ENCODE data around the gene TNNI3K. TPM values are rescaled to one million over a fixed set of nuclear protein-coding genes. Genes with fewer than 3 reads are reported as not detected.

TNNI3K gene
- total RNA-seq, 1 donor from 2014 or later = not detected

- Mint-ChIP-seq H3K27me3 (ENCODE audit: low read depth) (no peaks in the 10 kb centered on the region), H3K4me1 (ENCODE audit: low read depth) (no peaks in the 10 kb centered on the region), H3K4me3 (ENCODE audit: low read depth) (no peak overlapping the region), H3K27ac (no peak overlapping the region), H3K9me3 (no peaks in the 10 kb centered on the region), H3K36me3 (ENCODE audit: low read depth) (no peaks in the 10 kb centered on the region)
- DNase-seq (ENCODE audit: low spot score) = no peak
- intact Hi-C loops (cut with micrococcal nuclease) = no loop called here
Measured at GRCh38 chr1:74367175-74367813, 132.1 kb downstream of the TNNI3K start.

GRCh38 chr1:74368335-74368734, 133.1 kb downstream of the TNNI3K start:
- intact Hi-C loops (cut with micrococcal nuclease) = no loop called here
- DNase-seq (ENCODE audit: low spot score) = no peak
- Mint-ChIP-seq H3K27ac (no peak overlapping the region), H3K4me3 (ENCODE audit: low read depth) (no peak overlapping the region), H3K4me1 (ENCODE audit: low read depth) (no peaks in the 10 kb centered on the region), H3K9me3 (no peaks in the 10 kb centered on the region), H3K36me3 (ENCODE audit: low read depth) (no peaks in the 10 kb centered on the region), H3K27me3 (ENCODE audit: low read depth) (no peaks in the 10 kb centered on the region)

- Mint-ChIP-seq H3K4me3 (ENCODE audit: low read depth) (no peak overlapping the region), H3K27me3 (ENCODE audit: low read depth) (no peaks in the 10 kb centered on the region), H3K36me3 (ENCODE audit: low read depth) (no peaks in the 10 kb centered on the region), H3K4me1 (ENCODE audit: low read depth) (no peaks in the 10 kb centered on the region), H3K9me3 (no peaks in the 10 kb centered on the region), H3K27ac (no peak overlapping the region)
- intact Hi-C loops (cut with micrococcal nuclease) = no loop called here
- no peak for DNase-seq (ENCODE audit: low spot score)
Measured at GRCh38 chr1:74375376-74375775, 140.2 kb downstream of the TNNI3K start.

- Mint-ChIP-seq H3K27ac (no peak overlapping the region), H3K4me1 (ENCODE audit: low read depth) (no peaks in the 10 kb centered on the region), H3K36me3 (ENCODE audit: low read depth) (no peaks in the 10 kb centered on the region), H3K27me3 (ENCODE audit: low read depth) (no peaks in the 10 kb centered on the region), H3K4me3 (ENCODE audit: low read depth) (no peak overlapping the region), H3K9me3 (no peaks in the 10 kb centered on the region)
- DNase-seq (ENCODE audit: low spot score) = no peak
- intact Hi-C loops (cut with micrococcal nuclease) = no loop called here
Measured at GRCh38 chr1:74380252-74380651, 145.1 kb downstream of the TNNI3K start.

- Mint-ChIP-seq H3K4me3 (ENCODE audit: low read depth) (no peak overlapping the region), H3K4me1 (ENCODE audit: low read depth) (no peaks in the 10 kb centered on the region), H3K27me3 (ENCODE audit: low read depth) (no peaks in the 10 kb centered on the region), H3K27ac (no peak overlapping the region), H3K36me3 (ENCODE audit: low read depth) (no peaks in the 10 kb centered on the region), H3K9me3 (no peaks in the 10 kb centered on the region)
- DNase-seq (ENCODE audit: low spot score) = no peak
- intact Hi-C loops (cut with micrococcal nuclease) = no loop called here
Measured at GRCh38 chr1:74388855-74389254, 153.7 kb downstream of the TNNI3K start.

GRCh38 chr1:74392186-74392585, 157.0 kb downstream of the TNNI3K start:
- no peaks in the 10 kb centered on the region for H3K36me3 Mint-ChIP-seq (ENCODE audit: low read depth)
- H3K4me3 Mint-ChIP-seq (ENCODE audit: low read depth) = no peak overlapping the region
- no peak for DNase-seq (ENCODE audit: low spot score)
- H3K27ac Mint-ChIP-seq = no peak overlapping the region
- H3K4me1 Mint-ChIP-seq (ENCODE audit: low read depth) = no peaks in the 10 kb centered on the region
- H3K27me3 Mint-ChIP-seq (ENCODE audit: low read depth) = no peaks in the 10 kb centered on the region
- intact Hi-C loops (cut with micrococcal nuclease) = no loop called here
- H3K9me3 Mint-ChIP-seq = no peaks in the 10 kb centered on the region

- Mint-ChIP-seq H3K27ac (no peak overlapping the region), H3K4me3 (ENCODE audit: low read depth) (no peak overlapping the region), H3K9me3 (no peaks in the 10 kb centered on the region), H3K36me3 (ENCODE audit: low read depth) (no peaks in the 10 kb centered on the region), H3K4me1 (ENCODE audit: low read depth) (no peaks in the 10 kb centered on the region), H3K27me3 (ENCODE audit: low read depth) (no peaks in the 10 kb centered on the region)
- intact Hi-C loops (cut with micrococcal nuclease) = no loop called here
- DNase-seq (ENCODE audit: low spot score) = no peak
Measured at GRCh38 chr1:74392840-74393239, 157.7 kb downstream of the TNNI3K start.

- intact Hi-C loops (cut with micrococcal nuclease) = no loop called here
- Mint-ChIP-seq H3K27me3 (ENCODE audit: low read depth) (no peaks in the 10 kb centered on the region), H3K36me3 (ENCODE audit: low read depth) (no peaks in the 10 kb centered on the region), H3K4me1 (ENCODE audit: low read depth) (no peaks in the 10 kb centered on the region), H3K9me3 (no peaks in the 10 kb centered on the region), H3K27ac (no peak overlapping the region), H3K4me3 (ENCODE audit: low read depth) (no peak overlapping the region)
- no peak for DNase-seq (ENCODE audit: low spot score)
Measured at GRCh38 chr1:74395571-74395970, 160.4 kb downstream of the TNNI3K start.

GRCh38 chr1:74396462-74396861, 161.3 kb downstream of the TNNI3K start:
- intact Hi-C loops (cut with micrococcal nuclease) = no loop called here
- no peak overlapping the region for H3K27ac Mint-ChIP-seq
- no peaks in the 10 kb centered on the region for H3K4me1 Mint-ChIP-seq (ENCODE audit: low read depth)
- no peaks in the 10 kb centered on the region for H3K36me3 Mint-ChIP-seq (ENCODE audit: low read depth)
- DNase-seq (ENCODE audit: low spot score) = no peak
- H3K4me3 Mint-ChIP-seq (ENCODE audit: low read depth) = no peak overlapping the region
- no peaks in the 10 kb centered on the region for H3K27me3 Mint-ChIP-seq (ENCODE audit: low read depth)
- H3K9me3 Mint-ChIP-seq = no peaks in the 10 kb centered on the region

- H3K27ac Mint-ChIP-seq = no peak overlapping the region
- no peak for DNase-seq (ENCODE audit: low spot score)
- no peaks in the 10 kb centered on the region for H3K27me3 Mint-ChIP-seq (ENCODE audit: low read depth)
- no peaks in the 10 kb centered on the region for H3K9me3 Mint-ChIP-seq
- intact Hi-C loops (cut with micrococcal nuclease) = no loop called here
- no peaks in the 10 kb centered on the region for H3K4me1 Mint-ChIP-seq (ENCODE audit: low read depth)
- no peaks in the 10 kb centered on the region for H3K36me3 Mint-ChIP-seq (ENCODE audit: low read depth)
- H3K4me3 Mint-ChIP-seq (ENCODE audit: low read depth) = no peak overlapping the region
Measured at GRCh38 chr1:74396933-74397332, 161.7 kb downstream of the TNNI3K start.

- H3K4me3 Mint-ChIP-seq (ENCODE audit: low read depth) = no peak overlapping the region
- no peak overlapping the region for H3K27ac Mint-ChIP-seq
- no peaks in the 10 kb centered on the region for H3K9me3 Mint-ChIP-seq
- DNase-seq (ENCODE audit: low spot score) = no peak
- H3K27me3 Mint-ChIP-seq (ENCODE audit: low read depth) = no peaks in the 10 kb centered on the region
- no peaks in the 10 kb centered on the region for H3K4me1 Mint-ChIP-seq (ENCODE audit: low read depth)
- intact Hi-C loops (cut with micrococcal nuclease) = no loop called here
- H3K36me3 Mint-ChIP-seq (ENCODE audit: low read depth) = no peaks in the 10 kb centered on the region
Measured at GRCh38 chr1:74399249-74399648, 164.1 kb downstream of the TNNI3K start.

- Mint-ChIP-seq H3K36me3 (ENCODE audit: low read depth) (no peaks in the 10 kb centered on the region), H3K27me3 (ENCODE audit: low read depth) (no peaks in the 10 kb centered on the region), H3K9me3 (no peaks in the 10 kb centered on the region), H3K4me3 (ENCODE audit: low read depth) (no peak overlapping the region), H3K4me1 (ENCODE audit: low read depth) (no peaks in the 10 kb centered on the region), H3K27ac (no peak overlapping the region)
- DNase-seq (ENCODE audit: low spot score) = no peak
- intact Hi-C loops (cut with micrococcal nuclease) = no loop called here
Measured at GRCh38 chr1:74402873-74403272, 167.7 kb downstream of the TNNI3K start.

- intact Hi-C loops (cut with micrococcal nuclease) = no loop called here
- Mint-ChIP-seq H3K27ac (no peak overlapping the region), H3K27me3 (ENCODE audit: low read depth) (no peaks in the 10 kb centered on the region), H3K36me3 (ENCODE audit: low read depth) (no peaks in the 10 kb centered on the region), H3K4me3 (ENCODE audit: low read depth) (no peak overlapping the region), H3K9me3 (no peaks in the 10 kb centered on the region), H3K4me1 (ENCODE audit: low read depth) (no peaks in the 10 kb centered on the region)
- DNase-seq (ENCODE audit: low spot score) = no peak
Measured at GRCh38 chr1:74403606-74404005, 168.4 kb downstream of the TNNI3K start.

GRCh38 chr1:74406759-74407158, 171.6 kb downstream of the TNNI3K start:
- no peaks in the 10 kb centered on the region for H3K27me3 Mint-ChIP-seq (ENCODE audit: low read depth)
- intact Hi-C loops (cut with micrococcal nuclease) = no loop called here
- no peak for DNase-seq (ENCODE audit: low spot score)
- no peaks in the 10 kb centered on the region for H3K9me3 Mint-ChIP-seq
- H3K4me1 Mint-ChIP-seq (ENCODE audit: low read depth) = no peaks in the 10 kb centered on the region
- no peak overlapping the region for H3K4me3 Mint-ChIP-seq (ENCODE audit: low read depth)
- H3K27ac Mint-ChIP-seq = no peak overlapping the region
- no peaks in the 10 kb centered on the region for H3K36me3 Mint-ChIP-seq (ENCODE audit: low read depth)

Measured in activated T-helper 2 cell treated with anti-CD3 and anti-CD28 coated beads, Interferon-gamma antibody, Interleukin-2, Interleukin-4, amounts not matched to agents 10 μg/mL and 5 μg/mL and 100 μg/mL, durations not matched to agents 14 hours and 24 hours and 36 hours (primary cell).